HCT116 (cell line): ENCODE results near the gene ZNF474.

ENCODE experiments used
- CTCF ChIP-seq, 3 experiments: fragments of 200-600 bp in 1 of 3; sonication (generic) in 1 of 3; IDR thresholded peaks in 2 of 3; conservative IDR thresholded peaks in 1 of 3; 2 replicates each; pipeline ENCODE4 v1.5.1; 2012 to 2017; ENCODE audit warnings: low read depth in 2 of 3, low read length in 2 of 3, antibody characterized with exemption in 1 of 3, borderline replicate concordance in 1 of 3, control low read depth in 1 of 3, mild to moderate bottlenecking in 1 of 3, mixed read lengths in 1 of 3, mixed run types in 1 of 3, moderate library complexity in 1 of 3; ENCODE audit not compliant: insufficient read depth in 1 of 3
- EZH2 ChIP-seq: fragments of 200-600 bp; sonication (generic); IDR thresholded peaks from 2 replicates; pipeline ENCODE4 v1.6.1; 2017; ENCODE audit warnings: antibody characterized with exemption, mixed run types
- POLR2A ChIP-seq: IDR thresholded peaks from 2 replicates; pipeline ENCODE4 v1.7.0; 2011; ENCODE audit warnings: borderline replicate concordance; ENCODE audit not compliant: insufficient read depth, insufficient read length; ENCODE audit errors: extremely low read depth
- POLR2AphosphoS5 ChIP-seq: IDR thresholded peaks from 2 replicates; pipeline ENCODE4 v1.6.1; 2011; ENCODE audit warnings: mild to moderate bottlenecking, low read depth, low read length, moderate library complexity
- RAD21 ChIP-seq: IDR thresholded peaks from 2 replicates; pipeline ENCODE4 v1.6.1; 2012; ENCODE audit warnings: low read depth, mild to moderate bottlenecking
- ZNF274 ChIP-seq: fragments of 200-500 bp; sonication (Bioruptor generic); IDR thresholded peaks from 2 replicates; pipeline ENCODE4 v1.6.1; 2014; ENCODE audit warnings: mild to moderate bottlenecking, low read depth, low read length, inconsistent platforms

GRCh38 chr5:122202952-122203351 is 73.6 kb downstream of the ZNF474 start:
- TF ChIP-seq EZH2 (no peak), POLR2A (no peak), CTCF (IDR thresholded peaks at IDR 0.05 in 2 of 3, conservative IDR thresholded peaks at IDR 0.05 in 1 of 3; ENCODE audit: borderline replicate concordance in 1 of 3, insufficient read depth in 1 of 3, low read depth in 2 of 3, low read length in 2 of 3) (no peak), POLR2AphosphoS5 (no peak), RAD21 (no peak), ZNF274 (no peak)
